Loucy (cell line): ENCODE data around the gene TMEM59L.

Experiments
- H2AFZ ChIP-seq: fragments of 200-600 bp; sonication (generic); 2 replicates; pipeline ENCODE4 v1.6.0; 2016; ENCODE audit warnings: antibody characterized with exemption, mild to moderate bottlenecking, low read length, moderate library complexity
- H3F3A ChIP-seq: fragments of 200-600 bp; 2 replicates; pipeline ENCODE4 v1.6.0; 2016; ENCODE audit warnings: antibody characterized with exemption, low read depth, mild to moderate bottlenecking
- H3K27me3 ChIP-seq: fragments of 200-600 bp; sonication (generic); 2 replicates; pipeline ENCODE4 v1.6.1; 2014; ENCODE audit warnings: low read length, mild to moderate bottlenecking; ENCODE audit not compliant: insufficient read depth, poor library complexity, severe bottlenecking
- H3K36me3 ChIP-seq: fragments of 200-600 bp; sonication (generic); 2 replicates; pipeline ENCODE4 v1.6.1; 2016; ENCODE audit warnings: low read length; ENCODE audit not compliant: insufficient read depth
- H3K4me1 ChIP-seq: fragments of 200-600 bp; sonication (generic); 2 replicates; pipeline ENCODE4 v1.5.1; 2014; ENCODE audit warnings: low read length, mild to moderate bottlenecking; ENCODE audit not compliant: insufficient read depth, poor library complexity, severe bottlenecking
- H3K4me2 ChIP-seq: fragments of 200-600 bp; sonication (generic); 2 replicates; pipeline ENCODE4 v1.6.0; 2014; ENCODE audit warnings: antibody characterized with exemption, low read length, low read depth, mild to moderate bottlenecking; ENCODE audit not compliant: poor library complexity, severe bottlenecking
- H3K4me3 ChIP-seq: fragments of 200-600 bp; sonication (generic); 2 replicates; pipeline ENCODE4 v1.5.1; 2014; ENCODE audit warnings: low read length, mild to moderate bottlenecking, mixed read lengths; ENCODE audit not compliant: poor library complexity, severe bottlenecking
- H3K79me2 ChIP-seq: fragments of 200-600 bp; sonication (generic); 2 replicates; pipeline ENCODE4 v1.6.1; 2014; ENCODE audit warnings: low read length; ENCODE audit not compliant: insufficient read depth
- H3K9ac ChIP-seq: fragments of 200-600 bp; sonication (generic); 2 replicates; pipeline ENCODE4 v1.6.0; 2014; ENCODE audit warnings: mild to moderate bottlenecking, low read depth, low read length, moderate library complexity; ENCODE audit not compliant: poor library complexity, severe bottlenecking
- H3K9me2 ChIP-seq: fragments of 200-600 bp; sonication (generic); replicated peaks from 2 replicates; pipeline ENCODE4 v1.6.1; 2016; ENCODE audit warnings: low read depth, low read length, mixed read lengths
- H3K9me3 ChIP-seq: fragments of 200-600 bp; sonication (generic); 2 replicates; pipeline ENCODE4 v1.6.1; 2014; ENCODE audit warnings: mild to moderate bottlenecking, antibody characterized with exemption, low read length, low read depth; ENCODE audit not compliant: insufficient read depth
- H4K20me1 ChIP-seq: fragments of 200-600 bp; sonication (generic); 2 replicates; pipeline ENCODE4 v1.6.0; 2014; ENCODE audit warnings: antibody characterized with exemption, low read length, mild to moderate bottlenecking; ENCODE audit not compliant: insufficient read depth, poor library complexity, severe bottlenecking
- EZH2phosphoT487 ChIP-seq: fragments of 200-600 bp; IDR thresholded peaks from 2 replicates; pipeline ENCODE4 v1.6.1; 2018; ENCODE audit warnings: antibody characterized with exemption, mild to moderate bottlenecking, moderate library complexity, borderline replicate concordance
- TF ChIP-seq, protein P1 (sequence below): fragments of 200-600 bp; sonication (generic); conservative IDR thresholded peaks from 2 replicates; pipeline ENCODE4 v1.5.1; 2014; ENCODE audit warnings: mild to moderate bottlenecking, antibody characterized with exemption, low read length

The TMEM59L gene

DNA sequence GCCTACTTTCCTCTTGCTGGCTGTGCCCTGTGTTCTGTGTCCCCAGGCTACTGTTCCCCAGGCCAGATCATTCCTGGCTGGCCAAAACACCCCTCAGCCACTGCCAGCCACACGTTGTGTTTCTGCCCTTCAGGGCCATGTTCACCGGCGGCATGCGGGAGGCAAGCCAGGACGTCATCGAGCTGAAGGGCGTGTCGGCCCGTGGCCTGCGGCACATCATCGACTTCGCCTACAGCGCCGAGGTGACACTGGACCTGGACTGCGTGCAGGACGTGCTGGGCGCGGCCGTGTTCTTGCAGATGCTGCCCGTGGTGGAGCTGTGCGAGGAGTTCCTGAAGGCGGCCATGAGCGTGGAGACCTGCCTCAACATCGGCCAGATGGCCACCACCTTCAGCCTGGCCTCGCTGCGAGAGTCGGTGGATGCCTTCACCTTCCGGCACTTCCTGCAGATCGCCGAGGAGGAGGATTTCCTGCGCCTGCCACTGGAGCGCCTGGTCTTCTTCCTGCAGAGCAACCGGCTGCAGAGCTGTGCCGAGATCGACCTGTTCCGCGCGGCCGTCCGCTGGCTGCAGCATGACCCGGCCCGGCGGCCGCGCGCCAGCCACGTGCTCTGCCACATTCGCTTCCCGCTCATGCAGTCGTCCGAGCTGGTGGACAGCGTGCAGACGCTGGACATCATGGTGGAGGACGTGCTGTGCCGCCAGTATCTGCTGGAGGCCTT lies 55.0 kb downstream of the TMEM59L start:
- no peak overlapping the region for H3K4me3 ChIP-seq
- H3K79me2 ChIP-seq, result no peaks in the 10 kb centered on the region
- H3K9ac ChIP-seq, result no peak overlapping the region
- H3K9me2 ChIP-seq, result no peaks in the 10 kb centered on the region
- no peaks in the 10 kb centered on the region for H3F3A ChIP-seq
- H3K4me2 ChIP-seq, result no peak overlapping the region
- no peak overlapping the region for H2AFZ ChIP-seq
- TF ChIP-seq, protein P1, sequence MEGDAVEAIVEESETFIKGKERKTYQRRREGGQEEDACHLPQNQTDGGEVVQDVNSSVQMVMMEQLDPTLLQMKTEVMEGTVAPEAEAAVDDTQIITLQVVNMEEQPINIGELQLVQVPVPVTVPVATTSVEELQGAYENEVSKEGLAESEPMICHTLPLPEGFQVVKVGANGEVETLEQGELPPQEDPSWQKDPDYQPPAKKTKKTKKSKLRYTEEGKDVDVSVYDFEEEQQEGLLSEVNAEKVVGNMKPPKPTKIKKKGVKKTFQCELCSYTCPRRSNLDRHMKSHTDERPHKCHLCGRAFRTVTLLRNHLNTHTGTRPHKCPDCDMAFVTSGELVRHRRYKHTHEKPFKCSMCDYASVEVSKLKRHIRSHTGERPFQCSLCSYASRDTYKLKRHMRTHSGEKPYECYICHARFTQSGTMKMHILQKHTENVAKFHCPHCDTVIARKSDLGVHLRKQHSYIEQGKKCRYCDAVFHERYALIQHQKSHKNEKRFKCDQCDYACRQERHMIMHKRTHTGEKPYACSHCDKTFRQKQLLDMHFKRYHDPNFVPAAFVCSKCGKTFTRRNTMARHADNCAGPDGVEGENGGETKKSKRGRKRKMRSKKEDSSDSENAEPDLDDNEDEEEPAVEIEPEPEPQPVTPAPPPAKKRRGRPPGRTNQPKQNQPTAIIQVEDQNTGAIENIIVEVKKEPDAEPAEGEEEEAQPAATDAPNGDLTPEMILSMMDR, result no peak
- no peak for TF ChIP-seq EZH2phosphoT487
- H3K36me3 ChIP-seq, result peaks cover 25% of the 10 kb centered on the region; the same call in 1 of the 2 replicates
- no peaks in the 10 kb centered on the region for H3K4me1 ChIP-seq
- H4K20me1 ChIP-seq, result no peaks in the 10 kb centered on the region
- H3K27me3 ChIP-seq, result no peaks in the 10 kb centered on the region
- no peaks in the 10 kb centered on the region for H3K9me3 ChIP-seq

DNA sequence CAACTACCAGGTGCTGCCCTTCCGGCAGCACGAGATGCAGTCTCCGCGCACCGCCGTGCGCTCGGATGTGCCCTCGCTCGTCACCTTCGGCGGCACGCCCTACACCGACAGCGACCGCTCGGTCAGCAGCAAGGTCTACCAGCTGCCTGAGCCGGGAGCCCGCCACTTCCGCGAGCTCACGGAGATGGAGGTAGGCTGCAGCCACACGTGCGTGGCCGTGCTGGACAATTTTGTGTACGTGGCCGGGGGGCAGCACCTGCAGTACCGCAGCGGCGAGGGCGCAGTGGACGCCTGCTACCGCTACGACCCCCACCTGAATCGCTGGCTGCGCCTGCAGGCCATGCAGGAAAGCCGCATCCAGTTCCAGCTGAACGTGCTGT lies 55.6 kb downstream of the TMEM59L start:
- TF ChIP-seq EZH2phosphoT487, result no peak
- TF ChIP-seq, protein P1, result no peak
- H3K79me2 ChIP-seq, result no peaks in the 10 kb centered on the region
- no peak overlapping the region for H3K9ac ChIP-seq
- H3K27me3 ChIP-seq, result no peaks in the 10 kb centered on the region
- no peak overlapping the region for H2AFZ ChIP-seq
- no peak overlapping the region for H3K4me2 ChIP-seq
- H3K4me1 ChIP-seq, result no peaks in the 10 kb centered on the region
- no peaks in the 10 kb centered on the region for H3K9me2 ChIP-seq
- H3K4me3 ChIP-seq, result no peak overlapping the region
- peaks cover 25% of the 10 kb centered on the region; the same call in 1 of the 2 replicates for H3K36me3 ChIP-seq
- no peaks in the 10 kb centered on the region for H3K9me3 ChIP-seq
- H4K20me1 ChIP-seq, result no peaks in the 10 kb centered on the region
- no peaks in the 10 kb centered on the region for H3F3A ChIP-seq

- Histone ChIP-seq H3K9me2 (no peaks in the 10 kb centered on the region), H3K9ac (no peak overlapping the region), H3K36me3 (peaks cover 25% of the 10 kb centered on the region; the same call in 1 of the 2 replicates), H4K20me1 (no peaks in the 10 kb centered on the region), H3F3A (no peaks in the 10 kb centered on the region), H2AFZ (no peak overlapping the region), H3K4me1 (no peaks in the 10 kb centered on the region), H3K4me2 (no peak overlapping the region), H3K27me3 (no peaks in the 10 kb centered on the region), H3K9me3 (no peaks in the 10 kb centered on the region), H3K79me2 (no peaks in the 10 kb centered on the region), H3K4me3 (no peak overlapping the region)
- TF ChIP-seq EZH2phosphoT487, result no peak
- TF ChIP-seq, protein P1, result no peak
These were observed 56.3 kb downstream of the TMEM59L start for GRCh38 chr19:18668744-18669523.
